Measurements from ENCODE around the gene NDUFB10. TPM values are rescaled to one million over a fixed set of nuclear protein-coding genes. Genes with fewer than 3 reads are reported as not detected.
"Not testable (repeated sequence)": the region's sequence is repeated elsewhere in the genome, so short reads cannot be mapped to it uniquely, and the experiment has no call there.

Gene NDUFB10
- total and polyA plus RNA-seq, 9 donors = 81.5 to 176 (median 106) TPM

- H3K27me3 ChIP-seq = no peaks in the 10 kb centered on the region
- no peak overlapping the region for H3K27ac ChIP-seq
- no peak overlapping the region for H3K4me3 ChIP-seq
- H3K4me1 ChIP-seq (ENCODE audit: insufficient read depth) = no peaks in the 10 kb centered on the region
- H3K9me3 ChIP-seq = no peaks in the 10 kb centered on the region
- intact Hi-C loops (cut with DNase I) = no loop called here
- no peaks in the 10 kb centered on the region for H3K36me3 ChIP-seq
- TF ChIP-seq POLR2A (IDR thresholded peaks at IDR 0.05) (no peak), CTCF (IDR thresholded peaks at IDR 0.05) (no peak), EP300 (IDR thresholded peaks at IDR 0.05) (no peak)
- WGBS, 3 donors = 87 to 92% (median 89%) methylated on average over 11 of the region's 11 CpGs
- DNase-seq = no peak
These were observed 22.3 kb upstream of the NDUFB10 start for GRCh38 chr16:1936945-1937479.

- H3K36me3 ChIP-seq = no peaks in the 10 kb centered on the region
- WGBS, 3 donors = 88 to 96% (median 94%) methylated on average over 10 of the region's 10 CpGs
- no peak overlapping the region for H3K27ac ChIP-seq
- no peak for DNase-seq
- intact Hi-C loops (cut with DNase I) = no loop called here
- no peak for TF ChIP-seq POLR2A (IDR thresholded peaks at IDR 0.05)
- H3K4me3 ChIP-seq = no peak overlapping the region
- no peaks in the 10 kb centered on the region for H3K9me3 ChIP-seq
- H3K27me3 ChIP-seq = no peaks in the 10 kb centered on the region
- H3K4me1 ChIP-seq (ENCODE audit: insufficient read depth) = peaks cover 4% of the 10 kb centered on the region
These were observed 21.0 kb upstream of the NDUFB10 start for GRCh38 chr16:1938316-1938715.

GRCh38 chr16:1938910-1939309, 20.4 kb upstream of the NDUFB10 start:
- DNase-seq = no peak
- intact Hi-C loops (cut with DNase I) = no loop called here
- H3K4me3 ChIP-seq = no peak overlapping the region
- H3K9me3 ChIP-seq = no peaks in the 10 kb centered on the region
- H3K27me3 ChIP-seq = no peaks in the 10 kb centered on the region
- peaks cover 4% of the 10 kb centered on the region for H3K4me1 ChIP-seq (ENCODE audit: insufficient read depth)
- no peak overlapping the region for H3K27ac ChIP-seq
- 91 to 94% (median 94%) methylated on average over 17 of the region's 17 CpGs for WGBS, 3 donors
- TF ChIP-seq CTCF (IDR thresholded peaks at IDR 0.05) = no peak
- TF ChIP-seq POLR2A (IDR thresholded peaks at IDR 0.05) = no peak
- TF ChIP-seq EP300 (IDR thresholded peaks at IDR 0.05) = no peak
- H3K36me3 ChIP-seq = no peaks in the 10 kb centered on the region

GRCh38 chr16:1939833-1940232, 19.5 kb upstream of the NDUFB10 start:
- H3K27me3 ChIP-seq; H3K27ac ChIP-seq; H3K4me3 ChIP-seq; H3K36me3 ChIP-seq; intact Hi-C loops (cut with DNase I); H3K9me3 ChIP-seq; DNase-seq; H3K4me1 ChIP-seq (ENCODE audit: insufficient read depth): not testable (repeated sequence)
- 96 to 98% (median 97%) methylated on average over 8 of the region's 8 CpGs for WGBS, 3 donors

- intact Hi-C loops (cut with DNase I) = no loop called here
- no peak for DNase-seq
- Histone ChIP-seq H3K4me1 (ENCODE audit: insufficient read depth) (peaks cover 4% of the 10 kb centered on the region), H3K4me3 (no peak overlapping the region), H3K36me3 (no peaks in the 10 kb centered on the region), H3K27me3 (no peaks in the 10 kb centered on the region), H3K9me3 (no peaks in the 10 kb centered on the region), H3K27ac (no peak overlapping the region)
- WGBS, 3 donors = 89 to 91% (median 90%) methylated on average over 23 of the region's 23 CpGs
- TF ChIP-seq POLR2A (IDR thresholded peaks at IDR 0.05) (no peak), EP300 (IDR thresholded peaks at IDR 0.05) (no peak), CTCF (IDR thresholded peaks at IDR 0.05) (no peak)
These were observed 18.8 kb upstream of the NDUFB10 start for GRCh38 chr16:1940273-1941161.

Data from ovary (tissue), 9 donors.